WTC11 (cell line): ENCODE measurements around the gene BDH1. TPM values are rescaled to one million over a fixed set of nuclear protein-coding genes. Genes with fewer than 3 reads are reported as not detected.

ENCODE experiments used
- ATAC-seq: fragments of 200-7000 bp; cut with Tn5 transposase; 2 replicates; pipeline ENCODE4 v1.10.0; 2021; ENCODE audit warnings: mild to moderate bottlenecking, moderate library complexity
- CTCF ChIA-PET: fragments of 300-600 bp; sonication (Branson Sonifier 250); formaldehyde crosslinking; loops from one replicate; lab custom pipeline; 2021; ENCODE audit warnings: antibody characterized with exemption; lab: Charles Lee
- POLR2A ChIA-PET: fragments of 350-600 bp; sonication (Branson Sonifier 250); formaldehyde crosslinking; loops from one replicate; lab custom pipeline; 2021; ENCODE audit warnings: antibody characterized with exemption; lab: Charles Lee
- DNase-seq: peaks from one replicate; pipeline ENCODE4 v3.0.0; 2021; ENCODE audit warnings: low spot score
- H3K27ac Mint-ChIP-seq: 2 replicates; pipeline ENCODE4 v1.8.0; 2021; ENCODE audit warnings: mixed read lengths
- H3K27me3 Mint-ChIP-seq: 2 replicates; pipeline ENCODE4 v1.8.0; 2021; ENCODE audit warnings: low read depth, mild to moderate bottlenecking, moderate library complexity, mixed read lengths
- H3K36me3 Mint-ChIP-seq: 2 replicates; pipeline ENCODE4 v1.8.0; 2021; ENCODE audit warnings: mixed read lengths
- H3K4me1 Mint-ChIP-seq: 2 replicates; pipeline ENCODE4 v1.8.0; 2022; ENCODE audit warnings: mixed read lengths
- H3K4me3 Mint-ChIP-seq: 2 replicates; pipeline ENCODE4 v1.8.0; 2021; ENCODE audit warnings: mild to moderate bottlenecking, moderate library complexity, mixed read lengths
- H3K9me3 Mint-ChIP-seq: 2 replicates; pipeline ENCODE4 v1.8.0; 2021; ENCODE audit warnings: mixed read lengths
- AR ChIP-seq: fragments of 250-450 bp; sonication (Bioruptor Pico); IDR thresholded peaks from 2 replicates; pipeline ENCODE4 v1.9.0; 2021; ENCODE audit warnings: mild to moderate bottlenecking
- ATF3 ChIP-seq: sonication (generic); formaldehyde crosslinking; conservative IDR thresholded peaks from 2 replicates; pipeline ENCODE4 v1.8.1; 2022; ENCODE audit warnings: mild to moderate bottlenecking, missing genetic modification reagents
- CTCF ChIP-seq: fragments of 200-600 bp; IDR thresholded peaks from 2 replicates; pipeline ENCODE4 v1.8.0; 2022; ENCODE audit warnings: antibody characterized with exemption
- ELF4 ChIP-seq: sonication (generic); formaldehyde crosslinking; IDR thresholded peaks from 2 replicates; pipeline ENCODE4 v1.8.1; 2022; ENCODE audit warnings: low read depth, mild to moderate bottlenecking, moderate library complexity, missing genetic modification reagents
- ESRRA ChIP-seq: sonication (generic); formaldehyde crosslinking; IDR thresholded peaks from 2 replicates; pipeline ENCODE4 v1.8.1; 2022; ENCODE audit warnings: mild to moderate bottlenecking, missing genetic modification reagents, borderline replicate concordance
- GTF2I ChIP-seq: fragments of 250-450 bp; sonication (Bioruptor Pico); conservative IDR thresholded peaks from 2 replicates; pipeline ENCODE4 v1.4.0; 2021; ENCODE audit warnings: mild to moderate bottlenecking
- HMGXB4 ChIP-seq: sonication (generic); formaldehyde crosslinking; IDR thresholded peaks from 2 replicates; pipeline ENCODE4 v1.8.1; 2023; ENCODE audit warnings: mild to moderate bottlenecking, moderate library complexity, missing genetic modification reagents
- JUN ChIP-seq: sonication (generic); formaldehyde crosslinking; IDR thresholded peaks from 2 replicates; pipeline ENCODE4 v1.8.0; 2023; ENCODE audit warnings: mild to moderate bottlenecking, missing genetic modification reagents
- KAT7 ChIP-seq: sonication (generic); formaldehyde crosslinking; IDR thresholded peaks from 2 replicates; pipeline ENCODE4 v1.8.1; 2023; ENCODE audit warnings: missing genetic modification reagents, mild to moderate bottlenecking, borderline replicate concordance
- NR3C1 ChIP-seq: sonication (generic); formaldehyde crosslinking; conservative IDR thresholded peaks from 2 replicates; pipeline ENCODE4 v1.8.1; 2023; ENCODE audit warnings: low read depth, mild to moderate bottlenecking, missing genetic modification reagents
- PRRX2 ChIP-seq: fragments of 250-450 bp; sonication (Bioruptor Pico); IDR thresholded peaks from 2 replicates; pipeline ENCODE4 v1.8.0; 2021; ENCODE audit warnings: mild to moderate bottlenecking
- RORB ChIP-seq: fragments of 250-450 bp; sonication (Bioruptor Pico); IDR thresholded peaks from 2 replicates; pipeline ENCODE4 v1.9.0; 2021; ENCODE audit warnings: mild to moderate bottlenecking
- SMAD3 ChIP-seq: sonication (generic); formaldehyde crosslinking; IDR thresholded peaks from 2 replicates; pipeline ENCODE4 v1.8.0; 2022; ENCODE audit warnings: missing genetic modification reagents, mild to moderate bottlenecking, borderline replicate concordance
- SMAD4 ChIP-seq: sonication (generic); formaldehyde crosslinking; IDR thresholded peaks from 2 replicates; pipeline ENCODE4 v1.8.0; 2022; ENCODE audit warnings: mild to moderate bottlenecking, missing genetic modification reagents
- STAT6 ChIP-seq: sonication (generic); formaldehyde crosslinking; conservative IDR thresholded peaks from 2 replicates; pipeline ENCODE4 v1.8.1; 2023; ENCODE audit warnings: mild to moderate bottlenecking, low read depth, missing genetic modification reagents, moderate library complexity
- TEAD1 ChIP-seq: sonication (generic); formaldehyde crosslinking; IDR thresholded peaks from 2 replicates; pipeline ENCODE4 v1.8.0; 2022; ENCODE audit warnings: mild to moderate bottlenecking, missing genetic modification reagents
- ZNF121 ChIP-seq: sonication (generic); formaldehyde crosslinking; IDR thresholded peaks from 2 replicates; pipeline ENCODE4 v1.8.0; 2023; ENCODE audit warnings: missing genetic modification reagents
- ZNF138 ChIP-seq: sonication (generic); formaldehyde crosslinking; conservative IDR thresholded peaks from 2 replicates; pipeline ENCODE4 v1.8.1; 2022; ENCODE audit warnings: mild to moderate bottlenecking, moderate library complexity, missing genetic modification reagents
- total RNA-seq: library from RNA; stranded (reverse); gene quantifications from 3 replicates; pipeline ENCODE4 v1.2.3, GENCODE V29; 2021
- TF ChIP-seq, protein P1 (sequence below): sonication (generic); formaldehyde crosslinking; IDR thresholded peaks from 2 replicates; pipeline ENCODE4 v1.8.1; 2023; ENCODE audit warnings: mild to moderate bottlenecking, missing genetic modification reagents, moderate library complexity

Gene BDH1
- total RNA-seq, 1 experiment from 2014 or later: 26.8 TPM

GRCh38 chr3:197545101-197545500 lies 10.7 kb downstream of the BDH1 start:
- peaks cover 8% of the 10 kb centered on the region; the same call in 1 of the 2 replicates for H3K36me3 Mint-ChIP-seq
- H3K4me3 Mint-ChIP-seq: no peak overlapping the region
- H3K9me3 Mint-ChIP-seq: no peaks in the 10 kb centered on the region
- no peak overlapping the region for H3K27ac Mint-ChIP-seq
- POLR2A ChIA-PET: interaction anchor here (0.6 kb wide), 1 partner anchor 410 kb away, joined by 3 read pairs; no protein-coding TSS in a partner anchor
- ATAC-seq: no peak
- H3K4me1 Mint-ChIP-seq: peaks cover 62% of the 10 kb centered on the region
- CTCF ChIA-PET: no interaction called here
- no peak for DNase-seq
- TF ChIP-seq PRRX2 (CRISPR knock-in tag) (no peak), RORB (CRISPR knock-in tag) (no peak), ESRRA (CRISPR knock-in tag) (no peak), ZNF121 (CRISPR knock-in tag) (no peak), STAT6 (CRISPR knock-in tag) (no peak), JUN (CRISPR knock-in tag) (no peak), GTF2I (CRISPR knock-in tag) (no peak), AR (CRISPR knock-in tag) (no peak), NR3C1 (CRISPR knock-in tag) (no peak), ATF3 (CRISPR knock-in tag) (no peak), HMGXB4 (no peak), KAT7 (CRISPR knock-in tag) (no peak), CTCF (no peak), SMAD3 (CRISPR knock-in tag) (no peak), ELF4 (CRISPR knock-in tag) (no peak), TEAD1 (no peak), SMAD4 (CRISPR knock-in tag) (no peak), ZNF138 (CRISPR knock-in tag) (no peak)
- TF ChIP-seq, protein P1, sequence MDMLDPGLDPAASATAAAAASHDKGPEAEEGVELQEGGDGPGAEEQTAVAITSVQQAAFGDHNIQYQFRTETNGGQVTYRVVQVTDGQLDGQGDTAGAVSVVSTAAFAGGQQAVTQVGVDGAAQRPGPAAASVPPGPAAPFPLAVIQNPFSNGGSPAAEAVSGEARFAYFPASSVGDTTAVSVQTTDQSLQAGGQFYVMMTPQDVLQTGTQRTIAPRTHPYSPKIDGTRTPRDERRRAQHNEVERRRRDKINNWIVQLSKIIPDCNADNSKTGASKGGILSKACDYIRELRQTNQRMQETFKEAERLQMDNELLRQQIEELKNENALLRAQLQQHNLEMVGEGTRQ (CRISPR knock-in tag): no peak
- no peaks in the 10 kb centered on the region; the same call in 1 of the 2 replicates for H3K27me3 Mint-ChIP-seq
